GM19468 (cell line): ENCODE data around the gene KLF7.

Experiments used
- ATAC-seq: cut with Tn5 transposase; IDR thresholded peaks from one replicate; pipeline ENCODE4 v1.9.1; 2021; ENCODE audit warnings: mild to moderate bottlenecking, moderate library complexity, moderate number of reproducible peaks; ENCODE audit not compliant: unreplicated experiment; ENCODE audit errors: extremely low read depth

KLF7 gene

GRCh38 chr2:207167099-207167923, 1.6 kb upstream of the KLF7 start:
- ATAC-seq, result no peak

GRCh38 chr2:207166349-207167098, 776 bp upstream of the KLF7 start:
- peak; percentile 17 for ATAC-seq

GRCh38 chr2:207166039-207166348, 246 bp upstream of the KLF7 start:
- ATAC-seq, result peak; percentile 96

GRCh38 chr2:207164006-207164831, 1.5 kb downstream of the KLF7 start:
- ATAC-seq, result no peak

- no peak for ATAC-seq
Measured at GRCh38 chr2:207163756-207164005, 2.1 kb downstream of the KLF7 start.

- no peak for ATAC-seq
Measured at GRCh38 chr2:207163053-207163755, 2.5 kb downstream of the KLF7 start.

GRCh38 chr2:207162316-207162715, 3.4 kb downstream of the KLF7 start:
- no peak for ATAC-seq

- no peak for ATAC-seq
Measured at GRCh38 chr2:207161247-207162123, 4.3 kb downstream of the KLF7 start.

GRCh38 chr2:207160115-207160514, 5.6 kb downstream of the KLF7 start:
- ATAC-seq, result no peak

GRCh38 chr2:207159002-207159401, 6.7 kb downstream of the KLF7 start:
- no peak for ATAC-seq

GRCh38 chr2:207157731-207158130, 8.0 kb downstream of the KLF7 start:
- ATAC-seq, result no peak

GRCh38 chr2:207157162-207157481, 8.6 kb downstream of the KLF7 start:
- ATAC-seq, result no peak

GRCh38 chr2:207156451-207157161, 9.1 kb downstream of the KLF7 start:
- peak; percentile 37 for ATAC-seq

- no peak for ATAC-seq
Measured at GRCh38 chr2:207155516-207156444, 10.0 kb downstream of the KLF7 start.

GRCh38 chr2:207154556-207155510, 10.9 kb downstream of the KLF7 start:
- no peak for ATAC-seq

- no peak for ATAC-seq
Measured at GRCh38 chr2:207153266-207153975, 12.3 kb downstream of the KLF7 start.
